Liver (tissue), 9 donors: ENCODE results near the gene RFFL. TPM values are rescaled to one million over a fixed set of nuclear protein-coding genes. Genes with fewer than 3 reads are reported as not detected.

ENCODE experiments used
- DNase-seq: peaks from one replicate; pipeline ENCODE4 v3.0.0-alpha.2; 2017; ENCODE audit warnings: low spot score
- H3K27ac ChIP-seq, 2 donors: one replicate each; pipeline ENCODE4 v1.7.0; 2013; ENCODE audit warnings: inconsistent platforms in 2 of 2, low read length in 2 of 2, control low read depth in 1 of 2, low read depth in 1 of 2, mild to moderate bottlenecking in 1 of 2
- H3K27me3 ChIP-seq, 4 donors: one replicate each; pipeline versions ENCODE4 v1.6.1 to v1.7.0; 2013; ENCODE audit warnings: low read length in 3 of 4, inconsistent platforms in 1 of 4, mild to moderate bottlenecking in 1 of 4, moderate library complexity in 1 of 4; ENCODE audit not compliant: control insufficient read depth in 4 of 4, insufficient read depth in 4 of 4
- H3K36me3 ChIP-seq, 4 donors: one replicate each; pipeline versions ENCODE4 v1.6.1 to v1.7.0; 2013; ENCODE audit warnings: low read length in 3 of 4, mild to moderate bottlenecking in 3 of 4, low read depth in 1 of 4, moderate library complexity in 1 of 4; ENCODE audit not compliant: control insufficient read depth in 4 of 4, insufficient read depth in 3 of 4
- H3K4me1 ChIP-seq, 4 donors: one replicate each; pipeline versions ENCODE4 v1.6.1 to v1.7.0; 2013; ENCODE audit warnings: low read length in 3 of 4, mild to moderate bottlenecking in 3 of 4, moderate library complexity in 1 of 4; ENCODE audit not compliant: control insufficient read depth in 4 of 4, insufficient read depth in 4 of 4
- H3K4me3 ChIP-seq, 3 donors: one replicate each; pipeline versions ENCODE4 v1.6.1 to v1.7.0; 2013; ENCODE audit warnings: low read length in 3 of 3, control low read depth in 1 of 3, low read depth in 1 of 3, mild to moderate bottlenecking in 1 of 3
- H3K9ac ChIP-seq, 2 donors: one replicate each; pipeline ENCODE4 v1.7.0; 2013; ENCODE audit warnings: low read length in 2 of 2, mild to moderate bottlenecking in 2 of 2, moderate library complexity in 2 of 2, control low read depth in 1 of 2, low read depth in 1 of 2
- H3K9me3 ChIP-seq, 4 donors: one replicate each; pipeline versions ENCODE4 v1.6.1 to v1.7.0; 2013; ENCODE audit warnings: low read length in 3 of 4; ENCODE audit not compliant: control insufficient read depth in 4 of 4
- ATF3 ChIP-seq: IDR thresholded peaks from 2 replicates; pipeline ENCODE4 v1.6.1; 2016; ENCODE audit warnings: antibody characterized with exemption
- CTCF ChIP-seq: fragments of 150-350 bp; IDR thresholded peaks from 2 replicates; pipeline ENCODE4 v1.5.1; 2017; ENCODE audit warnings: improper control_type of control experiment, low read depth, low read length; ENCODE audit not compliant: missing input control
- EGR1 ChIP-seq, 2 donors: IDR thresholded peaks; 2 replicates each; pipeline ENCODE4 v1.6.1; 2016 to 2018; ENCODE audit warnings: antibody characterized with exemption in 2 of 2, low read depth in 2 of 2
- FOXA1 ChIP-seq: IDR thresholded peaks from 2 replicates; pipeline ENCODE4 v1.6.1; 2016; ENCODE audit warnings: antibody characterized with exemption
- FOXA2 ChIP-seq: IDR thresholded peaks from 2 replicates; pipeline ENCODE4 v1.6.1; 2016; ENCODE audit warnings: antibody characterized with exemption
- GABPA ChIP-seq, 2 donors: IDR thresholded peaks in 1 of 2; conservative IDR thresholded peaks in 1 of 2; 2 replicates each; pipeline ENCODE4 v1.6.1; 2016; ENCODE audit warnings: antibody characterized with exemption in 2 of 2, mild to moderate bottlenecking in 1 of 2, moderate library complexity in 1 of 2
- HNF4A ChIP-seq, 2 donors: conservative IDR thresholded peaks; 2 replicates each; pipeline ENCODE4 v1.6.1; 2016; ENCODE audit warnings: antibody characterized with exemption in 2 of 2, mild to moderate bottlenecking in 2 of 2
- JUND ChIP-seq, 2 donors: IDR thresholded peaks; 2 replicates each; pipeline ENCODE4 v1.6.1; 2016; ENCODE audit warnings: antibody characterized with exemption in 2 of 2
- MAX ChIP-seq: IDR thresholded peaks from 2 replicates; pipeline ENCODE4 v1.6.1; 2016; ENCODE audit warnings: antibody characterized with exemption
- NR2F2 ChIP-seq: IDR thresholded peaks from 2 replicates; pipeline ENCODE4 v1.6.1; 2016; ENCODE audit warnings: antibody characterized with exemption
- RAD21 ChIP-seq, 2 donors: IDR thresholded peaks; 2 replicates each; pipeline ENCODE4 v1.6.1; 2016; ENCODE audit warnings: antibody characterized with exemption in 2 of 2, mild to moderate bottlenecking in 2 of 2
- REST ChIP-seq: IDR thresholded peaks from 2 replicates; pipeline ENCODE4 v1.6.1; 2016; ENCODE audit warnings: antibody characterized with exemption, mild to moderate bottlenecking
- SP1 ChIP-seq: IDR thresholded peaks from 2 replicates; pipeline ENCODE4 v1.6.1; 2018; ENCODE audit warnings: antibody characterized with exemption, mild to moderate bottlenecking
- TAF1 ChIP-seq: conservative IDR thresholded peaks from 2 replicates; pipeline ENCODE4 v1.6.1; 2016; ENCODE audit warnings: antibody characterized with exemption, mild to moderate bottlenecking
- YY1 ChIP-seq: IDR thresholded peaks from 2 replicates; pipeline ENCODE4 v1.6.1; 2016; ENCODE audit warnings: antibody characterized with exemption, mild to moderate bottlenecking
- ZBTB33 ChIP-seq: IDR thresholded peaks from 2 replicates; pipeline ENCODE4 v1.6.1; 2016; ENCODE audit warnings: antibody characterized with exemption
- WGBS: extraction: QIAGEN DNeasy Blood & Tissue Kit; methylation state at CpG from one replicate; pipeline ENCODE4 v1.1.7; 2013; 5-methylcytosine and 5-hydroxymethylcytosine counted together
- polyA plus RNA-seq, 2 donors: library from polyadenylated mRNA; stranded (reverse) in 1 of 2; unstranded in 1 of 2; fragments of 200-250 nt in 1 of 2; fragments of >200 nt in 1 of 2; fragmentation: Nextera tagmentation in 1 of 2; extraction: Ambion mirVana in 1 of 2; gene quantifications; one replicate each; pipeline versions ENCODE4 v1.2.1 to v1.2.3, GENCODE V29; 2013 to 2015
- total RNA-seq, 2 donors: library from RNA; depleted of rRNA; stranded (reverse); fragments of >200 nt; gene quantifications; one replicate each; pipeline ENCODE4 v1.2.3, GENCODE V29; 2014
- donor health status: healthy.
- donor health status: healthy.
- donor health status: healthy.
- donor health status: healthy.
- donor health status: healthy.

RFFL gene
- total and polyA plus RNA-seq, 4 donors = 15.9 to 28.0 (median 22.0) TPM

GRCh38 chr17:34996422-34997285 is 66.9 kb downstream of the RFFL start:
- TF ChIP-seq TAF1 (no peak), YY1 (no peak), NR2F2 (no peak), MAX (no peak), FOXA1 (no peak), FOXA2 (no peak), HNF4A (conservative IDR thresholded peaks at IDR 0.05) (no peak), REST (no peak), ZBTB33 (no peak)
- Histone ChIP-seq H3K9me3 (no peaks in the 10 kb centered on the region), H3K4me3 (no peak overlapping the region), H3K27ac (no peak overlapping the region), H3K4me1 (no peaks in the 10 kb centered on the region), H3K9ac (no peak overlapping the region), H3K36me3 (peaks cover 0 to 42% (median 30%) of the 10 kb centered on the region in 4 donors), H3K27me3 (no peaks in the 10 kb centered on the region)
- DNase-seq = no peak
- 84% methylated on average over 3 of the region's 3 CpGs for WGBS

- no peak for DNase-seq
- Histone ChIP-seq H3K4me1 (no peaks in the 10 kb centered on the region), H3K36me3 (peaks cover 0 to 55% (median 39%) of the 10 kb centered on the region in 4 donors), H3K9me3 (no peaks in the 10 kb centered on the region), H3K4me3 (no peak overlapping the region), H3K9ac (no peak overlapping the region), H3K27ac (no peak overlapping the region), H3K27me3 (no peaks in the 10 kb centered on the region)
- WGBS = 86% methylated on average over 2 of the region's 2 CpGs
- TF ChIP-seq RAD21 (IDR thresholded peaks at IDR 0.05) = no peak
- no peak for TF ChIP-seq ZBTB33
- TF ChIP-seq NR2F2 = no peak
- no peak for TF ChIP-seq YY1
- no peak for TF ChIP-seq REST
- TF ChIP-seq MAX = no peak
- no peak for TF ChIP-seq GABPA (IDR thresholded peaks at IDR 0.05 in 1 of 2, conservative IDR thresholded peaks at IDR 0.05 in 1 of 2)
- TF ChIP-seq TAF1 = no peak
- no peak for TF ChIP-seq SP1
- no peak for TF ChIP-seq FOXA2
- TF ChIP-seq CTCF = no peak
- no peak for TF ChIP-seq ATF3
- TF ChIP-seq EGR1 (IDR thresholded peaks at IDR 0.05; ENCODE audit: low read depth in 2 of 2) = no peak
- no peak for TF ChIP-seq JUND (IDR thresholded peaks at IDR 0.05)
- TF ChIP-seq FOXA1 = no peak
Observed at GRCh38 chr17:34993031-34993430, 70.5 kb downstream of the RFFL start.
